Kidney (tissue), 14 donors: ENCODE data around the gene RNF144B. TPM values are rescaled to one million over a fixed set of nuclear protein-coding genes. Genes with fewer than 3 reads are reported as not detected.

Experiments used
- DNase-seq, 5 donors: peaks; one replicate each; pipeline ENCODE4 v3.0.0-alpha.2; 2013 to 2020
- FAIRE-seq: peaks from 2 replicates; lab custom pipeline; 2012; peaks lifted over from hg19 to GRCh38; lab: Jason Lieb, UNC
- H3K27ac ChIP-seq, 2 donors: one replicate each; pipeline ENCODE4 v1.7.0; 2013; ENCODE audit warnings: low read depth in 2 of 2, low read length in 2 of 2, inconsistent platforms in 1 of 2
- H3K27me3 ChIP-seq: one replicate; pipeline ENCODE4 v1.7.1; 2013; ENCODE audit warnings: low read length, inconsistent platforms; ENCODE audit not compliant: control insufficient read depth, insufficient read depth
- H3K36me3 ChIP-seq, 3 donors: one replicate each; pipeline versions ENCODE4 v1.7.0 to v1.7.1; 2013; ENCODE audit warnings: low read length in 3 of 3, control low read depth in 1 of 3, inconsistent platforms in 1 of 3; ENCODE audit not compliant: insufficient read depth in 3 of 3, control insufficient read depth in 2 of 3
- H3K4me1 ChIP-seq, 3 donors: one replicate each; pipeline versions ENCODE4 v1.7.0 to v1.7.1; 2013; ENCODE audit warnings: low read length in 3 of 3, inconsistent platforms in 1 of 3, low read depth in 1 of 3; ENCODE audit not compliant: control insufficient read depth in 2 of 3, insufficient read depth in 2 of 3
- H3K4me3 ChIP-seq, 3 donors: one replicate each; pipeline versions ENCODE4 v1.7.0 to v1.8.1; 2013; ENCODE audit warnings: low read length in 3 of 3, control low read depth in 1 of 3, inconsistent platforms in 1 of 3
- H3K9ac ChIP-seq, 3 donors: one replicate each; pipeline versions ENCODE4 v1.7.0 to v1.7.1; 2013; ENCODE audit warnings: low read length in 3 of 3, control low read depth in 1 of 3, inconsistent platforms in 1 of 3
- H3K9me3 ChIP-seq, 3 donors: one replicate each; pipeline versions ENCODE4 v1.7.0 to v1.7.1; 2013; ENCODE audit warnings: low read length in 3 of 3, control low read depth in 1 of 3, inconsistent platforms in 1 of 3; ENCODE audit not compliant: control insufficient read depth in 2 of 3, insufficient read depth in 1 of 3
- intact Hi-C: fragments of 100-400 bp; cut with DNase I; formaldehyde crosslinking; loops from one replicate; pipeline ENCODE4 v1.11.1; 2022
- polyA plus RNA-seq: library from polyadenylated mRNA; stranded (reverse); fragments of 350-450 nt; fragmentation: Illumina TruSeq; extraction: RNeasy Lipid Tissue Mini Kit (QIAGEN cat#74804); gene quantifications from one replicate; pipeline ENCODE4 v1.2.3, GENCODE V29; 2014; ENCODE audit warnings: low read depth, low replicate concordance; ENCODE audit not compliant: insufficient read depth
- total RNA-seq: library from RNA; stranded (reverse); fragmentation: NEBNext Ultra II Directional; extraction: Animal tissue kit (Norgen Biotek cat#: 25700); gene quantifications from one replicate; pipeline ENCODE4 v1.2.1, GENCODE V29; 2021
- TF ChIP-seq, protein P1 (sequence below): IDR thresholded peaks from 3 replicates; pipeline ENCODE4 v1.5.1; 2012; ENCODE audit warnings: mild to moderate bottlenecking, moderate library complexity, borderline replicate concordance; ENCODE audit not compliant: insufficient read depth; ENCODE audit errors: extremely low read depth
- donor health status: control.
- donor health status: control.
- donor health status: control.
- donor health status: control.
- donor health status: control.
- donor health status: DM: yes; HTN: yes; CAD: no.
- donor health status: Normal renal cell carcinoma (clear cell type).

RNF144B gene
- total and polyA plus RNA-seq, 2 donors from 2014 or later = 9.4 to 153 TPM

DNA sequence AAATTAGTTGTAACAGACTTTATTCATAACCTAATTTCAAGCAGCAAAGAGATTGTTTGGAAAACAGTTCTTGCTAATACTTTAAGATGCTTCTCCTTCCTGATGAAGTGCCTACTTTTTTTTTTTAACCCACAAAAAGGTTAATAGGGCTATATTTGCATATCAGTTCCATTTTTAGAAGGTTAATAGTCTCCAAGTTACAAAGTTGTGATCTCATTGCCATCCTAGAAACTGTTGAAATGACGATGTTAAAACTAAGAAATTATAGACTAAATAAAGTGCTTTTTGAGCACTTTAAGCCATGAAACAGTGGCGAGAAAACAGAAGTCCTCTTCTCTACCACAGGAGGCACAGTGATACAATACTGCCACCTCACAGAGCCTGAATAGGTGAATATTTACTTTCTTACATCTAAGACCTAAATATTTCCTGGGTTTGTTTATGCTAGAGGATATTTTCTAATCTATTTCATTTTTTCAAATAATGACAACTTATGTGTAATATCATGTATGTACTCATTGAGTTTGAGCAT is 5.3 kb downstream of the RNF144B start:
- DNase-seq (no peak), FAIRE-seq (no peak)
- Histone ChIP-seq H3K4me1 (peaks cover 0 to 9% (median 3%) of the 10 kb centered on the region in 3 donors), H3K4me3 (no peak overlapping the region), H3K9ac (no peak overlapping the region), H3K27me3 (no peaks in the 10 kb centered on the region), H3K9me3 (no peaks in the 10 kb centered on the region), H3K27ac (no peak overlapping the region), H3K36me3 (no peaks in the 10 kb centered on the region)
- intact Hi-C loops = no loop called here
- TF ChIP-seq, protein P1, sequence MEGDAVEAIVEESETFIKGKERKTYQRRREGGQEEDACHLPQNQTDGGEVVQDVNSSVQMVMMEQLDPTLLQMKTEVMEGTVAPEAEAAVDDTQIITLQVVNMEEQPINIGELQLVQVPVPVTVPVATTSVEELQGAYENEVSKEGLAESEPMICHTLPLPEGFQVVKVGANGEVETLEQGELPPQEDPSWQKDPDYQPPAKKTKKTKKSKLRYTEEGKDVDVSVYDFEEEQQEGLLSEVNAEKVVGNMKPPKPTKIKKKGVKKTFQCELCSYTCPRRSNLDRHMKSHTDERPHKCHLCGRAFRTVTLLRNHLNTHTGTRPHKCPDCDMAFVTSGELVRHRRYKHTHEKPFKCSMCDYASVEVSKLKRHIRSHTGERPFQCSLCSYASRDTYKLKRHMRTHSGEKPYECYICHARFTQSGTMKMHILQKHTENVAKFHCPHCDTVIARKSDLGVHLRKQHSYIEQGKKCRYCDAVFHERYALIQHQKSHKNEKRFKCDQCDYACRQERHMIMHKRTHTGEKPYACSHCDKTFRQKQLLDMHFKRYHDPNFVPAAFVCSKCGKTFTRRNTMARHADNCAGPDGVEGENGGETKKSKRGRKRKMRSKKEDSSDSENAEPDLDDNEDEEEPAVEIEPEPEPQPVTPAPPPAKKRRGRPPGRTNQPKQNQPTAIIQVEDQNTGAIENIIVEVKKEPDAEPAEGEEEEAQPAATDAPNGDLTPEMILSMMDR = no peak

DNA sequence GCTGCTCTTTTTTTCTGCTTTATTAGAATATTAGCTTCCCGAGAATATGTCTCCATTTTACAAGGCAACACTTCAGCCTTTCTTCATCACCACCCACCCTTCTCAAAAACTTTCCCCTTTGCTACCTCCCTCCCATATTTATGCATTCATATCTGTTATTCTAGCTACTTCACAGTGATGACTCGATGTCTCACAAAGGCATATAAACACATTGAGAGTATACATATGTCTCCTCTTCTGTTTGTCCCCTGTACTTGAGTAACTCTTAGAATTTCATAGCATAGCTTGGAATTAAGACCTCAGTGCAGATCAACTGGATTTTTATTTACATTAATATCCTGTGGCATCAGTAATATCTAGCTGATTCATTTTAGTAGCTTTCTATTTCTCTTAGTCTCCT is 6.5 kb downstream of the RNF144B start:
- Histone ChIP-seq H3K4me3 (no peak overlapping the region), H3K9me3 (no peaks in the 10 kb centered on the region), H3K27ac (no peak overlapping the region), H3K27me3 (no peaks in the 10 kb centered on the region), H3K36me3 (no peaks in the 10 kb centered on the region), H3K9ac (no peak overlapping the region), H3K4me1 (peaks cover 0 to 9% (median 3%) of the 10 kb centered on the region in 3 donors)
- no peak for DNase-seq
- TF ChIP-seq, protein P1 = no peak
- FAIRE-seq = no peak
- intact Hi-C loops = no loop called here

DNA sequence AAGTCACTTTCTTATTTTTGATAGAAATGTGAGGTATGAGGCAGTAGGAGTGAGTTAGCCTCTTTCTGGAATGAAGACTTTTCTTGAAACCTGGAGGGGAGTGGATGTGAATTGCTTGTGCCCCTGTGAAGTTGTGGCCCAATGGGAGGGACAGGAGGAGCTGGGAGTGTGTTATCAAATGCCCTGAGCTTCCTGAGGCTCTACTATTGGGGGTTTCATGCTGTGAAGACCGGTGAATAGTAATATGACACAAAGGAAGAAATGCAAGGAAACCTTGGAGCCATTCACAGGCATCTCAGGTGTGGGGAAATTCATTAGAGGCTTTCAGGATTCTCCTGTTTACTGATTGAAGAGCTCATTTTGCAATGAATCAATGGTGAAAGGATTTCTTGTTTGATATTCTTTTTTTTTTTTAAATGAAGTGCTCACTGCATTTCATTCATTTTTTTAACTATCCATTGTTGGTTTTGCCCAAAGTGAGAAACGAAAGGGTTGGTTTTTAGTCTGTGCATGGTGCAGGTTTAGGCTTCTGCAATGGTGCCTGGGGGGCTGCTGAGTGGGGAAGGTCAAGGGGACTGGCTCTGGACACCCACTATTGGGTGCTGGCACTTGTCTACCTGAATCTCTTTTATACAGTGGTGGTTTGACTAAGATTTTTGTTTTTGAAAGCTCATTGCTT is 8.2 kb downstream of the RNF144B start:
- Histone ChIP-seq H3K4me3 (no peak overlapping the region), H3K36me3 (peaks cover 0 to 7% (median 1%) of the 10 kb centered on the region in 3 donors), H3K9ac (no peak overlapping the region), H3K9me3 (no peaks in the 10 kb centered on the region), H3K4me1 (peaks cover 0 to 9% (median 3%) of the 10 kb centered on the region in 3 donors), H3K27me3 (no peaks in the 10 kb centered on the region), H3K27ac (no peak overlapping the region)
- TF ChIP-seq, protein P1 = no peak
- no peak for FAIRE-seq
- intact Hi-C loops = no loop called here
- DNase-seq = no peak
